B cell (primary cell): ENCODE measurements around the gene TOP2A.

Source experiments
- CTCF ChIP-seq: fragments of 200-600 bp; IDR thresholded peaks from one replicate; pipeline ENCODE4 v1.8.0; 2022; ENCODE audit warnings: antibody characterized with exemption, mild to moderate bottlenecking
- EZH2 ChIP-seq: IDR thresholded peaks from 2 replicates; pipeline ENCODE4 v1.6.1; 2012; ENCODE audit warnings: borderline replicate concordance, low read depth, mild to moderate bottlenecking, moderate library complexity, low read length; ENCODE audit not compliant: insufficient read depth, poor library complexity, severe bottlenecking

DNA sequence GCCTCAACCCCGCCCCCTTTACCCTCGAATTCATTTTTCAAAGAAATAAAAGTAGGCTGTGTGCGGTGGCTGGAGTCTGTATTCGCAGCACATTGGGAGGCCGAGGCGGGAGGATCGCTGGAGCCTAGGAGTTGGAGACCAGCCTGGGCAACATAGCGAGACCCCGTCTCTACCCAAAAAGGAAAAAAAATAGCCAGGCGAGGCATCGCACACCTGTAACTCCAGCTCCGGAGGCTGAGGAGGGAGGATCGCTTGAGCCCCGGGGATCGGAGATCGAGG lies 671 bp upstream of the TOP2A start:
- TF ChIP-seq EZH2 (no peak), CTCF (no peak)
